NCI-H2196 treated with DMSO at 0.1 percent for 48 hours (cell line): ENCODE measurements around the gene ZNF444.
"Not testable (repeated sequence)": the region's sequence is repeated elsewhere in the genome, so short reads cannot be mapped to it uniquely, and the experiment has no call there.

ENCODE experiments used
- DNase-seq: peaks from one replicate; lab custom pipeline; 2025; ENCODE audit not compliant: unreplicated experiment; lab: John Stamatoyannopoulos, UW

ZNF444 gene

GRCh38 chr19:56140583-56141416 is at the start of gene ZNF444:
Gene ZNF444 (plus strand): TSS chr19:56141287. CDS start chr19:56146912, 5,625 bp downstream.
- peak; percentile 99 for DNase-seq

- DNase-seq, result peak; percentile 88
Observed at GRCh38 chr19:56091751-56092546, 49.1 kb upstream of the ZNF444 start.

GRCh38 chr19:56092685-56093631 is 48.1 kb upstream of the ZNF444 start:
- DNase-seq, result no peak

GRCh38 chr19:56094449-56094848 is 46.6 kb upstream of the ZNF444 start:
- DNase-seq, result no peak

- DNase-seq, result no peak
Observed at GRCh38 chr19:56096665-56097064, 44.4 kb upstream of the ZNF444 start.

GRCh38 chr19:56097306-56097705 is 43.8 kb upstream of the ZNF444 start:
- DNase-seq, result no peak

- no peak for DNase-seq
Observed at GRCh38 chr19:56097776-56098175, 43.3 kb upstream of the ZNF444 start.

GRCh38 chr19:56098237-56098636 is 42.9 kb upstream of the ZNF444 start:
- not testable (repeated sequence) for DNase-seq

GRCh38 chr19:56098731-56099568 is 42.1 kb upstream of the ZNF444 start:
- no peak for DNase-seq

GRCh38 chr19:56099638-56100539 is 41.2 kb upstream of the ZNF444 start:
- DNase-seq, result no peak

GRCh38 chr19:56101095-56101494 is 40.0 kb upstream of the ZNF444 start:
- DNase-seq, result no peak

- DNase-seq, result no peak
Observed at GRCh38 chr19:56101746-56102535, 39.1 kb upstream of the ZNF444 start.

- DNase-seq, result no peak
Observed at GRCh38 chr19:56103027-56103614, 38.0 kb upstream of the ZNF444 start.

GRCh38 chr19:56104423-56104822 is 36.7 kb upstream of the ZNF444 start:
- no peak for DNase-seq

GRCh38 chr19:56105090-56105701 is 35.9 kb upstream of the ZNF444 start:
- peak; percentile 81 for DNase-seq

GRCh38 chr19:56105831-56106396 is 35.2 kb upstream of the ZNF444 start:
- not testable (repeated sequence) for DNase-seq

GRCh38 chr19:56106397-56106849 is 34.7 kb upstream of the ZNF444 start:
- DNase-seq, result no peak
